GM18520 (cell line): ENCODE results near the gene MPST.
"Not testable (repeated sequence)": the region's sequence is repeated elsewhere in the genome, so short reads cannot be mapped to it uniquely, and the experiment has no call there.

Experiments
- ATAC-seq: cut with Tn5 transposase; IDR thresholded peaks from one replicate; pipeline ENCODE4 v1.9.1; 2021; ENCODE audit not compliant: unreplicated experiment

MPST gene

DNA sequence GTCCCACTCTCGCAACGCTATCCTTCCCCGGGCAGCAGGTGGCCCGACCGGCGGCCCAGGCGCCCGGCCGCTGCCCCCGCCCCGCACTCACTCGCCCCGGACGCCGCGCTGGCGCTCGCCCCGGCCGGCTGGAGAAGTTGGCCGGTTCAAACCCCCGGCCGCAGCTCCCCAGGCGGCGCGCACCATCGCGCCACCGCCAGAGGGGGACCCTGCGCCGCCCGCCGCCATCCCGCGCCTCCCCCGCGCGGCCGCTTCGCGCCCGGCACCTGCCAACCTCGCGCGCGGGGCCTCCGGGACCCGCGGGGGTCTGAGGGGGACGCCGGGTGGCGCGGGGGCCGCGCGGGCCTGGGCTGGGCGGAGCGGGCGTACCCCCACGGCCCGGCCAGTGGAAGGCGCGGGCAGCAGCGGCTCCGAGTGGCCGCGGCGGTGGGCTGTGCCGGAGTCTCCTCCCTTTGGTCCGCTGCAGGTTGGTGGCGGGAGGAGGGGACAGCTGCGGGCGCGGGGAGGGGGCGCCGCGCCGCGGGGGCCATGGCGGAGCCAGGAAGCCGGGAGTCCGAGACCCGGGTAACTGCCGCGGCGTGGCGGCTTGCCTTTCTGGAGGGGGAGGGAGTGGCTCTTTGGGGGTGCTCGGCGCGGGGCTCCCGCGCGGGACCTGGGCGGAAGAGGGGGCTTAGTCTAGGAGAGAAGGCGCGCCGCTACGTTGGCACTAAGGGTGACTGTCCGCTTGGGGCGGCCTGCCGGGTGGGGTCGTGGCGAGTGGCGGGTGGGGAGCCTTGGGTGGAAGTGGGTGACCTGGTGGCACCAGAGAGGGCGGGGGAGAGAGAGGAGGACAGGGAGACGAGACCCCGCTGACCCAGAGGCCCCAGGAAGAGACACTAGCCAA is at the start of gene MPST, which contains the start of gene TST:
MPST (plus strand) TSS at position 434 of the 883 bp plus-strand sequence; CDS start at position 529, 95 bp downstream.
TST (minus strand) TSS at position 139 of the 883 bp plus-strand sequence. CDS start 715 bp downstream, outside the sequence.
- no peak for ATAC-seq

DNA sequence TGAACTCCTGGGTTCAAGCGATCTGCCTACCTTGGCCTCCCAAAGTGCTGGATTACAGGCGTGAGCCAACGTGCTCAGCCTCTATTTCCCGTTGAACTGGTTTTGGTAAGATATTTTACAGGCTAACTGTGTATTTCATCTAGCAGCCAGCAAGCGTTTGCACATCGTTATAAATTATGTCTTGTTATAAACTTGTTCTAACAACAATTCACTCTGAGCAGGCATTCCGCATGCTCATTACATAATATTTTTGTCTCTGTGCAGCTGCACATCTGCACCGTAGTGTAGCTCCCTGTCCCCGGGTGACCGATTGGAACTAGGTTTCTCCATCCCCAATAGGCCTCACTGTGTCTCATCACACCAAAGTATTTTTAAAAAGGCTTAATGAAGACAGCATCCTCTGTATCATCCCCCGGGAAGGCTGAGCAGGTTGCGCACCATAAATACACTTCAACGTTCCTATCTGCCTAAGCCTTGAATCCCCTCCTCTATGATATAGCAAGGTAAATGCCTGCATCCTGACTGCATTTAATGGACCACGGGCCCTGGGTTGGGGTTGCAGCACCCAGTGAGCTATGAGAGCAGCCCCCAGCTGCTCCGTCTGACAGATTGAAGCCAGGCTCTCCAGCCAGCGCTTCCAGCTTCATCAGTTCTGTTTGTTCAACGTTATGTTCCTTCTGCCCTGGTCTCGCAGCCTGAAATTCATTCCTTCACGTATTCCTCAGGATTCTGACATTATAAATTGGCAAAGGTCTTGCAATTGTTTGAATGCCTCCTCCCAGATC is 48.0 kb upstream of the MPST start:
- ATAC-seq = no peak

DNA sequence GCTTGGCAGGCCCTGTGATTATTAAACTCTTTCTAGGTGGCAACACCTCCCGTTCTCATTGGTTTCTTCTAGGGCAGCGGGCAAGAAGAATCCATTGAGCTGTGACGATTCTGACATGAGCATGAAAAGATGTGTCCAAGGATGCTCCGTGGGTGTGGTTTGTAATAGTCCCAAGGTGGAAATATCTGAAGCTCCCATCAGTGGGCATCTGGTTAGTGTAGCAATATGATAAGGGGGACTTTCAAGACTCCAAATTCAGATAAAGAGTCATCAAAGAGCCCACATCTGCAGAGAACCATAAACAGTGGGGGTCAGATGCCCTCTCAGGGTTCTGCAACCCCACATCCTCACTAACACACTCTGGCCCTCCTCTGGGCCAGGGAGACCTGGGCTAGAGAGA is 42.9 kb upstream of the MPST start:
- ATAC-seq = no peak

DNA sequence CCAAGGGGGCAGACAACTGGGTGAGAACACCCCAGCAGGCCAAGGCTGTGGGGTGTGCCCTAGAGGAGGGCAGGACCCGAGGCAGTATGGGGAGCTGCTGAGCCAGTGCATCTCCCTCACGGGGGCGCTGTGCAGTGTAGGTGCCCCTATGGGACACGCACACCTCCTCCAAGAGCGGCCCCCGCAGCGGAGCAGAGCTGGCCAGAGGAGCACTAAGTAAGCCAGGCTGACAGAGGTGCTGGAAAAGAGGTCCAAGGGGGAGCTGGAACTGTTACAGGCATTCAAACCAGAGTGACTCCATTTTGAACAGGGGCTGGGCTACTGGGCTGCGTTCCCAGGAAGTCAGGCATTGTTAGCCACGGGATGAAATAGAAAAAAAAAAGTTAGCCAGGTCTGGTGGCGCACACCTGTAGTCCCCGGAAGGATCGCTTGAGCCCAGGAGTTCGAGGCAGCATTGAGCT is 42.1 kb upstream of the MPST start:
- ATAC-seq = no peak

DNA sequence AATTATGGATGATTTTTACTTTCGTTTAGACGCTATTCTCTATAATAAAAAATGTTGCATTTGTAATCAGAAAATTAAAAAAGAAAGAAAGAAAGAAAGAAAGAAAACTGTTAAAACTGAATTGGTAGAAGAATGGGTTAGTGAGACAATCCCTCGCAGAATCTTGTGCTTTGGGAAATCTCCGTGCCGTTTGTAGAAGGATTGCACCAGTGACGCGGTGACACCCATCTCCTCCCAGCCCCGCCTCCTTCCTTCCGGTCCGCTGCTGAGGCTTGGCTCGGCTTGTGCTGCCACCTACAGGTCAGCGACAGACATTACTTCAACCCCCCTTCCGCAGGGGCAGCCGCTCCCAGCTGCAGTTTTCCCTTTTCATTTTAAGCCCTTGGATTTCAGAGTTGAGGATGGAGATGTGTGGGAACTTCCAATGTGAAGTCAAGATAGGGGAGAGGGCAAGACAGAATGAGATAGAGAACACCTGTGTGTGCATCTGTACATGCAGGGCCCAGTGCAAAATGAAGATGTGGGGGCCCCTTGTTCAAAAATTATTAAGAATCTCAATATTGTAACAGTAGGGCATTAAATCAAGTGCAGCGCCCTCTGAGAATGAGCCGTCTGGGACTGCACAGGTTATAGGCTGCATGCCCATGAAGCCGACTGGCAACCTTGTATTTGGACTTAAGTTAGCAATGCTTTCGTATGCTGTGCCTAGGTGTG is 41.4 kb upstream of the MPST start:
- no peak for ATAC-seq

DNA sequence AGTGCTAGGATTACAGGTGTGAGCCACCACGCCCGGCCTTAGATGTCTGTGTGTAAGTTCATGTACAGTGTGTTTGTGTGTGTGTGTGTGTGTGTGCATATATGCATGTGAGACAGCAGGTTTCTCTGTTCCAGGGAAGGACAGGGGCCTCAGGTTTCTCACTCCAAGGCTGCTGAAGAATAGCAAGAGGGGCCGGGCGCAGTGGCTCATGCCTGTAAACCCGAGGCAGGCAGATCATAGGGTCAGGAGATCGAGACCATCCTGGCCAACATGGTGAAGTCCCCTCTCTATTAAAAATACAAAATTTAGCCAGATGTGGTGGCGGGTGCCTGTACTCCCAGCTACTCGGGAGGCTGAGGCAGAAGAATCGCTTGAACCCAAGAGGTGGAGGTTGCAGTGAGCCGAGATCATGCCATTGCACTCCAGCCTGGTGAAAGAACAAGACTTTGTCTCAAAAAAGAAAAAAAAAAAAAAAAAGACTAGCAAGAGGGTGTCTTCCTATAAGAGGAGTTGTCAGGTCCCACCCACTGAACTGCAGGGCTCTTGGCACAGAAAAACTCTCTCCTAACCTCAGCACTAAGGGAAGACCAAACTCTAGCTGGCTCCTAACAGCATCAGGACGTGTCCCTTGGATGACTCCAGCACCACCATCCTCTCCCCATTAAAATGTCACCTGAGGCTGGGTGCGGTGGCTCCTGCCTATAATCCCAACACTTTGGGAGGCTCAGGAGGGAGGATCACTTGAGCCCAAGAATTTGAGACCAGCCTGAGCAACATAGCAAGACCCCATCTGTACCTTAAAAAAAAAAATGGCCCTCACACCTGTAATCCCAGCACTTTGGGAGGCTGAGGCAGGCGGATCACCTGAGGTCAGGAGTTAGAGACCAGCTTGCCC is 40.3 kb upstream of the MPST start:
- ATAC-seq = no peak

DNA sequence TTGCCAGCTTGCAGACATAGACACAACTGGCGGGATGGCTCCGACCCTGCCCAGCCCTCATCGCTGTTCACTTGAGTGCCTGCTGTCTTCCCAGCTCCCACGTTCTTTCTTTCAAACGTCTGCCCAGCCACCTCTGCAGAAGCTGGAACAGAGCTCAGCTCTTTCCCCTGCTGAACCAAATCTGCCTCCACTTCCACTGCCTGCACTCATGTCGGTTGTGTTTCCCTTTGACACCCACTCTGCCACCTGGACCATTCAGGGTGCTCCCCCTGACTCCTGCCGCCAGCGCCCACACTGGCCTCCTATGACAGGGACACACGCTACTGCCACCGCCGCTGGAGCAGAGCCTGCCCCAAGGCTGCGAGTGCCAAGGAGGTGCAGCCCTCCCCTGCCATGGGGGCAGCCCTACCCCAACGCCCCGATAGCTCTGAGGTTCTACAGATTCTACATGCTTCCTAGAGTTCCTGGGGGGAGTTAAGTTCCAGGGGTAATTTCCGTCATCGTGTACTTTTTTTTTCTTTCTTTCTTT is 38.2 kb upstream of the MPST start:
- no peak for ATAC-seq

DNA sequence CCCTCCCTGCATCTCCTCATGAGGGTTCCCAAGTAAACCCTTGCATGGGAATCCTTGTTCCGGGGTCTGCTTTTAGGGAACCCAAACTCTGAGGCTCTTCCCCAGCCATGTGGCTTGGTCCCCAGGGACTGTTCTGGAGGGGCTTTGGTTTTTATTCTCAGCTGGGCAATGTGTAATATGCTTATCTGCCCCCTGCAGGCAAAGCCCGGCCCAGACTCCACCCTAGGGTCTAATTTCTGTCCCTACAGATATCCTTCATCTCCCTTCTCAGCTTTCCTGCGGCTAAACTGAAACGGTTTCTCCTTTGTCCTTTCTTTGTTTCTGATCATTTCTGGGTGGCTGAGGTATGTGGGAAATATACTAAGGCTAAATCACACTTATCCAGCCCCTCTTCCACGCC is 37.4 kb upstream of the MPST start:
- ATAC-seq = no peak

DNA sequence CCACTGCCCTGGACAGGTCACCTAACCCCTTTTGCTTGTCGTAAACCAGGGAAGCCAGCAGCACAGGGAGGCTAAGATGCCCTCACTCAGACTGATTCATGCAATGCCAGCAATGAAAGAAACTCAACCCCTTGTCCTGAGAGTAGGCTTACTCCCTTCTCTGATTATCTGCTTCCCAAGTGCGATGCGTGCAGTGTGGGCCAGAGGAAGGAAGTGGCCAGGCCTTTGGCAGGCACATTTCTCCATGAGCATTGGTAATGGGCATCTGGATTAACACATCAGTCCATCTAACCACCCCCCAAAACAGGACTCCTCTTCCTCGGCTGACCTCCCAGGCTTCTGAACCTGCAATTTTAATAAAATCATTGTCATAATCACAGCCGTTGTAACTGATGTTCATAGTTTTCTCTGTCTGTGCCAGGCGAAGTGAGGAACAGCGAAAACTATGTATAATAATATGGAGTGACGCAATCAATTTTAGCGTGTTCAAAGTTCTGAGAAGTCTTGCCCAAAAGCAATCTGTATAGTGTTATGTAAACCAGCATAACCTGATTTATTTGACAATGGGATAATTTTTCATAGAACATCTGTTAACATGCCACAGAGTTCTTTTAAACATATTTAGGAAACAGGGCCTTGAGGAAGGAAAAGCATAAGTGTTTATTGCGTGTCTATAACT is 34.2 kb upstream of the MPST start:
- no peak for ATAC-seq

DNA sequence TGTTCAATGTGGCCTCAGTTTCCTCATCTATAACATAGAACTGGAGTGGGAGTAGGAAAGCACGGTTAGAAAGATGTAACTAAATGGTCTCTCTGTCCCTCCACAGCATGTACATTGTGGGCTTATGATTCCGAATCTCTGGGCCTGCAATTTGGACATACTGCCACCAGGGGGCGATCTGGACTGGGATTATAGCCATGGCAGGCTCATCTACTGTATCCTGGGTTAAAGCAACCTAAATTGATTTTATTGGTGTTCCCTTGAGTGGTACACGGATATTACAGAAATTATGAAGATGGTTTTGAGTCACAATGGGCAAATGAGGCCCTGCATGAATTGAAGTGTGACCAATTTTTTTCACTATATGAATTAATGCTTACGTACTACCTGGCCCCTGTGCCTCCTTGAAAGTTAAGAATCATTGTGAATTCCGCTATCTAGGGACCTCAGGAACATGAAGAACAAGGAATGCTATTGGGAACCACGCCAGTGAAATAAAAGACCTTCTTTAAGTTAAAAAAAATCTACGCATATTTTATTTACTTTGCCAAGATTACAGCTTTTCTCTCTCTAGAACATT is 33.2 kb upstream of the MPST start:
- ATAC-seq = no peak

DNA sequence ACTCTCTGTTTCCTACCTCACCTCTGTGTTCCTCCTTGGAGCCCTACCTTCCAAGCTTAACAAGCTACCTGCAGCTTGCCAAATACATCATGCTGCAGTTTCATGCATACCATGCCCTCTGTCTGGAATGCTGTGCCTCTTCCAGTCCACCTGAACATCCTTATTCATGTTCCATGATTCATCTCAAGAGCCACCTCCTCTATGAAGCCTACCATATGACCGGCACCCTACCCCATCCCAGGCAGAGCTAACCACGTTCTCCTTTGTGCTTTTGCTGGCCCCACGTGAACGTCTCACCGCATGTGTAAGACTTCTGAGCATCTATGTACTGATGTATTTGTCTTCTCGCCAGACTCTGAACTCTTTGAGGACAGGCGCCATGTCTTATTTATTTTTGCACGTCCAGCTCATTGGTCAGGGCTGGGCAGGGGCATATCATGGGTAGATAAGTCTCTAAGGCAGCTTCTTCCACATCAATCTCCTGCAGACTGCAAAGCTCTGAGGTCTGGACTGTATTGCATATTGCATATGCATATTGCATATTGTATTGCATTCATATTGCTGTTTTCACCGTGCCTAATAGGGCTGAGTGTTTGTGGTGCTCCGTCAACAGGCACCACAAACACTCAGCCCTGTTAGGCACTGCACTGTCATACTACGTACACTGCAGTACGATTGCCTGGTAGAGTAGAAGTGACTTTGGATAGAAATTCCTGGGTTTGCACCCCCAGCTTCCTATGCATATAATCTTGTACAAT is 31.3 kb upstream of the MPST start:
- ATAC-seq = no peak

DNA sequence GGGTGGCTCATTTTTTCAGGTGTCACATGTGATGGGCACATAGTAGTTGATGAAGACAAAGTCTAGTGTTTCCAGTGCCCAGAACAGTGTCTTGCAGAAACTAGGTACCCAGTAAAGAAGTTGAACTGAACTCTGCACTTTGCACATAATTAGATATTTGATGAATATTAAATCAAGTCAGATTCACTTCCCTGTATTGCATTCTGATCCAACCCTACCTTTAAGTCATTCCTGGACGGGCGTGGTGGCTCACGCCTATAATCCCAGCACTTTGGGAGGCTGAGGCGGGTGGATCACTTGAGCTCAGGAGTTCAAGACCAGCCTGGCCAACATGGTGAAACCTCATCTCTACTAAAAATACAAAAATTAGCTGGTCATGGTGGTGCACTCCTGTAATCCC is 30.5 kb upstream of the MPST start:
- not testable (repeated sequence) for ATAC-seq

DNA sequence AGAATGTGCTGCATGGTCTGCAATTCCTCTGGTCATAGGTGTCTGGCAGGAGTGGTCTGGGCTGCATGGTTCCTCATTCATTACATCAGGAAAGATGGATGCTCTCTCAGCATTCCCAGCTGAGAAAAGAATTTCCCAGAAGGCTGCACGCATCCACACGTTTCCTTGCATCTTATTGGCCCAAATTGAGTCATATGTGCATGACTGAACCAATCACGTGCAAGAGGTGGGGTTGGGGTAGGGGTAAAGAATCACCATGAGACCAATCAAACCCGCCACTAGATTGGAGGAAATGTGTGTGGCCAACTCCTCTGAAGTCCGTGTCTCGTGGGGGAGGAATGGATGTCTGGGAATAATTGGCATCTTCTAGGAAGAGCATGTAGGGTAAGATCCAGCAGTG is 29.1 kb upstream of the MPST start:
- ATAC-seq = no peak

DNA sequence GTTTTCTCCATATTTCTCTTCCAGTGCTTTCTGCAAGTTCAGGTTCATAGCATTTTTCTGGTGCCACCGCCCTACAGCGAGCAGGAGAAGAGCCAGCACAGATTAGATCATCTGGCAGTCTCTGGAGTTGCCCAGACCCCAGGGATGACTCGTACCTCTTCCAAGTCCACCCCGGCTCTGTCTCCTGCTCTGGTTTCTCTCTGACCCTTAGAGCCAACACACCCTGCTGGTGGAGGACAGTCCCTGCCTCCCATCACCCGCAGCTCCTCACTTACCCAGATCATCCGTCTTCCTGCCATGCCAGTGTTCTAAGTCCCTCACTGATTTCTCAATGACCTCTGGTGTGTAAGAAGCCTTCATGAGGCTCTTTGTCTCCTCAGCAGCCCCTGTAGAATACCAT is 28.3 kb upstream of the MPST start:
- no peak for ATAC-seq

DNA sequence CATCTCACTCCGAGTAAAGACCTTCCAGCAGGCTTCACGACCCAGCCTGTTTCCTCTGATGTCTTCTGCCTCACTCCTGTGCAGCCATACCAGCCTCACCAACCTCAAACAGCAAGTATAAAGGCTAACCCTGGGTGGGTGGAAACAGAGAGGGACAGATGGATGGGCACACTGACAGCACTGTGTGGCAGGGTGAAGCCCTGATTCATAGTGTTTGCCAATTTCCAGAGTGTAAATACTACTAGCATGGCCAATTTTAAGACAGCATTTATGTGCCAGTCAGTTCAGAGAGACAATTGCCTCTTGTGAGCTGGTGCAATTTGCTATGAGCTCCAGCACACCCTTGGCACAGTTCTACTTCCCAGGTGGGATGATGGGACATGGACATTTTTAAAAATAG is 21.8 kb upstream of the MPST start:
- ATAC-seq = no peak

DNA sequence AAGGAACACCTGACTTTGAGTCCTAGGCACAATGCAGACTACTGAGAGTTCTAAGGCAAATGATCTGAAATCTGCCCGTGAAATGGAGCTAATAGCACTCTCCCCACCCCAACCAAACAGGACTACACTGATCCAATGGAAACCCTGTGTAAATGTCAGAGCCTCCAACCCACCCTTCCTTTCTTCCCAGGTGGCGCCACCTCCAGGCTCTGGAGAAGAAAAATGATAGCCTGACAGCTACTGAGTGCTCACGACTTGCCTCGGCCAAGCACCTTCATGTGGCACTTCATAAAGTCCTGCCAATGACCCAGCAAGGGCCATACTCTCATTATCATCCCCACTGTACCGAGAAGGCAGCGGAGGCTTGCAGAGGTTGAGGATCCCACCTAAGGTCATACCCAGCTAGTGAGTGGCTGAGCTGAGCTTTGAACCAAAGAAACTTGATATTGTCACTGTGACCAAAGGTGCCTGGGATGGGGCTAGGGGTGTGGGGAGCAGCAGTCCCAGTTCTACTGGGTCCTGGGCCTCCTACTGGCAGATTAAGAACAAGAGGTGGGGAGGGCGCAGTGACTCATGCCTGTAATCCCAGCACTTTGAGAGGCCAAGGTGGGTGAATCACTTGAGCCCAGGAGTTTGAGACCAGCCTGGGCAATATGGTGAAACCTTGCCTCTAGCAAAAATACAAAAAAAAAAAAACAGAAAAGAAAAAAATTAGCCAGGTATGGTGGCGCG is 20.8 kb upstream of the MPST start:
- no peak for ATAC-seq

DNA sequence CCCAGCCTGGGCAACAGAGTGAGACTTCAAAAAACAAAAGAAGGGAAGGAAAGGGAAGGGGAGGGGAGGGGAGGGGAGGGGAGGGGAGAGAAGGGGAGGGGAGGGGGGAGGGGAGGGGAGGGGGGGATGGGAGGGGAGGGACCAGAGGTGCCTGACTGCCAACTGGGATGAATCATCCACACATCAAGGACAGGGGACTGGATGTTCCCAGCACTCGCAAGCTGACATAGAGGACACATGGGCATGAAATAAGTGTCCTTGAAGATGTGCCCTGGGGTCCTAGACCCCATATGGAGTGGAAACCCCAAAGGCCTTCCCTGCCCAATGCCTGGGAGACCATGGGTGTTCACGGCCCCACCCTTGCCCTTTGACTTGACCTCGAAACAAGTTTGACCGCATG is 20.1 kb upstream of the MPST start:
- ATAC-seq = no peak
